Heart right ventricle (tissue), 16 donors: ENCODE data around the gene CLEC16A. TPM values are rescaled to one million over a fixed set of nuclear protein-coding genes. Genes with fewer than 3 reads are reported as not detected.

Source experiments
- ATAC-seq, 8 donors: fragments of 200-7000 bp; cut with Tn5 transposase; one replicate each; pipeline ENCODE4 v1.9.1; 2020; ENCODE audit warnings: mild to moderate bottlenecking in 8 of 8, moderate library complexity in 8 of 8, moderate number of reproducible peaks in 1 of 8
- DNase-seq, 2 donors: peaks; one replicate each; pipeline ENCODE4 v3.0.0-alpha.2; 2020
- H3K27ac ChIP-seq, 10 donors: fragments of 200-600 bp; sonication (generic) in 2 of 10; one replicate each; pipeline versions ENCODE4 v1.5.0 to v1.8.0; 2020 to 2022; ENCODE audit warnings: mild to moderate bottlenecking in 3 of 10
- H3K27me3 ChIP-seq, 7 donors: fragments of 200-600 bp; one replicate each; pipeline ENCODE4 v1.8.0; 2021 to 2022; ENCODE audit warnings: mild to moderate bottlenecking in 2 of 7
- H3K36me3 ChIP-seq, 9 donors: fragments of 200-600 bp; sonication (generic) in 1 of 9; one replicate each; pipeline versions ENCODE4 v1.5.0 to v1.8.0; 2020 to 2022; ENCODE audit warnings: mild to moderate bottlenecking in 2 of 9
- H3K4me1 ChIP-seq, 9 donors: fragments of 200-600 bp; sonication (generic) in 1 of 9; one replicate each; pipeline versions ENCODE4 v1.5.0 to v1.8.0; 2020 to 2022; ENCODE audit warnings: mild to moderate bottlenecking in 4 of 9
- H3K4me3 ChIP-seq, 10 donors: fragments of 200-600 bp; sonication (generic) in 2 of 10; one replicate each; pipeline versions ENCODE4 v1.5.0 to v1.8.0; 2020 to 2022; ENCODE audit warnings: mild to moderate bottlenecking in 7 of 10, moderate library complexity in 2 of 10
- H3K9me3 ChIP-seq, 11 donors: fragments of 200-600 bp in 10 of 11; sonication (generic) in 2 of 11; one replicate each; pipeline versions ENCODE4 v1.5.0 to v1.8.0; 2013 to 2022; ENCODE audit warnings: mild to moderate bottlenecking in 2 of 11, control low read depth in 1 of 11, moderate library complexity in 1 of 11
- CTCF ChIP-seq, 9 donors: fragments of 200-600 bp; sonication (generic) in 2 of 9; IDR thresholded peaks; one replicate each; pipeline versions ENCODE4 v1.5.0 to v1.8.0; 2021 to 2022; ENCODE audit warnings: antibody characterized with exemption in 9 of 9, mild to moderate bottlenecking in 5 of 9, moderate library complexity in 1 of 9
- WGBS, 2 donors: extraction: QIAGEN DNeasy Blood & Tissue Kit; methylation state at CpG; one replicate each; pipeline ENCODE4 v1.1.7; 2013; ENCODE audit warnings: inconsistent platforms in 1 of 2; 5-methylcytosine and 5-hydroxymethylcytosine counted together
- intact Hi-C, 10 donors: fragments of 100-400 bp; cut with DNase I; formaldehyde crosslinking; loops; one replicate each; pipeline versions ENCODE4 v1.11.1 to v1.14.2; 2022
- polyA plus RNA-seq, 2 donors: library from polyadenylated mRNA; stranded (reverse); fragments of 200-250 nt; gene quantifications; one replicate each; pipeline ENCODE4 v1.2.3, GENCODE V29; 2013
- total RNA-seq, 10 donors: library from RNA; stranded (reverse); fragmentation: NEBNext Ultra II Directional in 3 of 10; extraction: Animal tissue kit (Norgen Biotek cat#: 25700) in 3 of 10; gene quantifications; one replicate each; pipeline versions ENCODE4 v1.2.1 to v1.2.4, GENCODE V29; 2021 to 2023
- donor health status: Arrhythmogenic right ventricular cardiomyopathy.
- donor health status: ischemic (EF 13 %, LVEDD 7.1; RV severe dilation, severe dysfunction).
- donor health status: healthy with polysubstance abuse.
- donor health status: DM: no; HTN: yes; CAD: no.
- donor health status: DM: no; HTN: no; CAD: no.
- donor health status: ischemic (EF 25% LVEDD 6.9; RV normal size, moderate dysfunction).
- donor health status: ischemic (EF 25% LVEDD 5.7; RV mildly dilated, moderate dysfunction).
- donor health status: healthy.
- donor health status: DM: yes; HTN: yes; CAD: no.
- donor health status: Ischemic cardiomyopathy.
- donor health status: ischemic (EF 35%, LVEDD 5.7; RV mildly dilated, moderate dysfunction).
- donor health status: nonischemic (EF 11% LVEDD 7.7; RV severe dilation, severe dysfunction).
- donor health status: DM: yes; HTN: yes; CAD: no.
- donor health status: PGD.
- donor health status: ischemic (EF 29% LVEDD 5.4; RV normal size, mild dysfunction).
- donor health status: nonischemic (EF 23%, LVEDD 6.1; RV moderate dilation, normal function).

The CLEC16A gene
- total and polyA plus RNA-seq, 12 donors: 12.1 to 30.8 (median 23.0) TPM

DNA sequence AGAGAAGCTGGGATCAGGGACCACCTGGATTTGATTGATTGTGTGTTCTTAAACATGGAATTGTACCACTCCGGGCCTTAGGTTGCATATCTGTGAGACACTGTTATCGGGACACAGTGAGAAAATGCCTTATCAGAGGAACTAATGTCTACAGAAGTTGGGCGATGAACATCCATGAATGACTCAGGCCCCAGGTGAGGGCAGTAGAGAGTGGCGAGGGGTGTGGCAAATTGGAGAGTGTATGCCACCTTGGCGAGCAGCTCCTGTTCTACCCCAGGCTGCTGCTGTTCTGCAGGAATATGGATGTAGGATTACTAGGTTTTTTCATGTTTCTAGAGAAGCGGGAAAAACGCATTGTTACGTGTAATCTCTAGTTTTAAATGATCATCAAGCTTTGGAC is 38.8 kb downstream of the CLEC16A start:
- Histone ChIP-seq H3K4me1 (peaks cover 0 to 32% (median 13%) of the 10 kb centered on the region in 9 donors), H3K36me3 (peaks cover 0 to 82% (median 22%) of the 10 kb centered on the region in 9 donors), H3K27ac (peak overlapping the region in 1 of 10 donors; percentile 20), H3K27me3 (no peaks in the 10 kb centered on the region), H3K9me3 (no peaks in the 10 kb centered on the region), H3K4me3 (no peak overlapping the region)
- 85 to 95% methylated on average over 8 of the region's 8 CpGs for WGBS, 2 donors
- intact Hi-C loops: loop anchor here in 1 of 10 donors (5.0 kb wide), 1 partner anchor 274 kb away; the partner anchor contains the start of gene SOCS1
- DNase-seq (no peak), ATAC-seq (no peak)
- no peak for TF ChIP-seq CTCF (IDR thresholded peaks at IDR 0.05)

DNA sequence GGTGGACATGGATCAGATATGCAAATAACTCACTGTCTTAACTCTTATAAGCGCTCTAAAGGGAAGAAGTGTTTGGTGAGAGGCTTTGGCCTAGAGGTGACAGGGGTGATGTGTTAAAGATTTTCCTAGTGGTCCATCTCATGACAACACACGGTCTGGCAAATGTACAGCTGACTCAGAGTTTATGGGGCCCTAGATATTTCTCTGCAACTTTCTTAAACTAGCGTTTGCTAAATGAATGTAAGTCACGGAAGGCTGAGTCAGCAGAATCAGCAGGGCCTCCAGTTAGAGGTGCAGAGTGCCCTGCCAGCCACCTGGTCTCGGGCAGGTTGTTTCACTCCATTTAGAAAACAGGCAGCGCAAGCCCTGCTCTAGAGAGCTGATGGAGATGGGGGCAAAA is 40.1 kb downstream of the CLEC16A start:
- Histone ChIP-seq H3K27ac (no peak overlapping the region), H3K27me3 (no peaks in the 10 kb centered on the region), H3K36me3 (peaks cover 0 to 76% (median 13%) of the 10 kb centered on the region in 9 donors), H3K9me3 (no peaks in the 10 kb centered on the region), H3K4me1 (peaks cover 0 to 28% (median 13%) of the 10 kb centered on the region in 9 donors), H3K4me3 (no peak overlapping the region)
- WGBS, 2 donors: 86 to 91% methylated on average over 6 of the region's 6 CpGs
- DNase-seq: no peak
- TF ChIP-seq CTCF (IDR thresholded peaks at IDR 0.05): no peak
- intact Hi-C loops: loop anchor here in 1 of 10 donors (5.0 kb wide), 1 partner anchor 273 kb away; the partner anchor contains the start of gene SOCS1
- ATAC-seq: no peak

DNA sequence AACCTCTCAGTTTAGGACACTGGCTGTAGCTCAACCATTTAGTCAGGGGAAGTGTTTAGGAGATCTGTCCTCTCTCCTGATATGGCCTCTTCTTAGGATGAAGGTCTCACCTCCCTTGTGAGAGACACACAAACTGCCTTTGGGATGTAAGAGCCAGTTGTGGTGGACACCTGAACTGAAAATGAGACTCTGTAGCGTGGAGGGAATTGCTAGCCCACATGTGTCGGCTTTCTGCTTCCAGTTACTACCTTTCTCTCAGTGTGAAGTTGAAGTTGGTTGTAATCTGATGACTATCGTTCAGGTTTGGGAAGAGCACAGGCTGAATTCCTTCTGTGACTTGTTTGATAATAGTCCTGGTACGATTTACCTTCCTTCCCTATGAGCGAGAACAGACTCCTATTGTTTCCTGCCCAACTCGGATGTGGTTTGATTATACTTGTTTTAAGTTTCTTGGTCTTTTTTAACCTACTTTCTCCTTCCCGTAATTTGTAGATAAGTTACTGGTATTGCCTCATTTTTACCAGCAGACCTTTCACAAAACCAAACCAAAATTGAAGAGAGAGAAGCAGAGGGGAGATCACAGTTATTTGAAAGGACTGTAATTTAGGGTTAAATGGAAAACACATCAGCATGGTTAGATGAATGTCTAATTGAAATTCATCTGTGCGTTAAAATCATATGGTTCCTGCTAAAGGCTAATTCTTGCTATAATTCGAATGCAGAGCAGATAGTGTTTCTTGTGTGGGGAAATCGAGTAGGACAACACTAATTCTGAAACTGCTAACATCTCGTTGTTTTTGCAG is 43.2 kb downstream of the CLEC16A start:
- H3K36me3 ChIP-seq: peaks cover 0 to 74% (median 13%) of the 10 kb centered on the region in 9 donors
- no peak for ATAC-seq
- WGBS, 2 donors: 89 to 92% methylated on average over 11 of the region's 11 CpGs
- DNase-seq: no peak
- H3K27ac ChIP-seq: no peak overlapping the region
- no peak overlapping the region for H3K4me3 ChIP-seq
- intact Hi-C loops: no loop called here
- H3K4me1 ChIP-seq: peaks cover 0 to 27% (median 4%) of the 10 kb centered on the region in 9 donors
- no peaks in the 10 kb centered on the region for H3K9me3 ChIP-seq
- TF ChIP-seq CTCF (IDR thresholded peaks at IDR 0.05): no peak
- no peaks in the 10 kb centered on the region for H3K27me3 ChIP-seq

DNA sequence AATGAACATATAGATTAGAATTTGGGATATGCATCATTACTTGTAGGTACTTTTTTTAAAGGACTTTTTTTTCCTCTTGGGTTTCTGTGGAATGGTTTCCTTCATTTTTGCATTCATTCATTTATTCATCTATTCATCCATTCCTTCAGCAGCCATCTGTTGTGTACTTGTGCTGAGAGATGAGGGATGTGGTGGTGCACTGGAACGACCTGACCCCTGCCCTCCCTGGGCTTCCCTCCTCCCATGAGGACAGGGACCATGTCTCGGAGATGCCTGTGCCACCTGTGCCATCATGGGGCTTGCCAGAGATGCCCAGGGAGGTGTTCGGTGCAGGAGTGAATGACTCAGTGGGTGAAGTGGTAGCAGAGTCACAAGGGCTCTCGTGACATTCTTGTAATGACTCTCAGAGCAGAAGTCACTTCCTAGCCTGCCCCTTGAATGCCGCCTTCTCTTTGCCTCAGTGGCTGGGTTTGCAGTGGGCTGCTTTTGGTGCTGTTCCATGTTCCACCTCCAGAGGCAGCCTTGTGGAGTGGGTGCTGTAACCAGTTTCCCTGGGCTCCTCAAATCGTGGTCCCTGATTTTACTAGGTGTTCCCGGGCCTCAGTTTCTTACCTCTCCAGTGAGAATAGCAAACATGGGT is 43.9 kb downstream of the CLEC16A start:
- 74 to 76% methylated on average over 7 of the region's 7 CpGs for WGBS, 2 donors
- no peaks in the 10 kb centered on the region for H3K9me3 ChIP-seq
- peaks cover 0 to 67% (median 9%) of the 10 kb centered on the region in 9 donors for H3K36me3 ChIP-seq
- H3K4me1 ChIP-seq: peaks cover 0 to 29% (median under 1%) of the 10 kb centered on the region in 9 donors
- no peaks in the 10 kb centered on the region for H3K27me3 ChIP-seq
- no peak overlapping the region for H3K4me3 ChIP-seq
- DNase-seq (no peak), ATAC-seq (no peak)
- H3K27ac ChIP-seq: no peak overlapping the region
- TF ChIP-seq CTCF (IDR thresholded peaks at IDR 0.05): peak in 5 of 9 donors; percentile 13 to 37 (median 24)
- intact Hi-C loops: no loop called here
